Smooth muscle cell (in vitro differentiated cells): Measurements from ENCODE around the gene ESR1. TPM values are rescaled to one million over a fixed set of nuclear protein-coding genes. Genes with fewer than 3 reads are reported as not detected.

Experiments
- DNase-seq: peaks from one replicate; lab custom pipeline; 2025; ENCODE audit not compliant: unreplicated experiment; lab: John Stamatoyannopoulos, UW
- H2AFZ ChIP-seq: fragments of 200-600 bp; sonication (generic); 2 replicates; pipeline ENCODE4 v1.6.0; 2016; ENCODE audit warnings: antibody characterized with exemption, low read depth, mild to moderate bottlenecking
- H3F3A ChIP-seq: fragments of 200-600 bp; sonication (generic); 2 replicates; pipeline ENCODE4 v1.6.0; 2017; ENCODE audit warnings: antibody characterized with exemption, low read depth
- H3K27ac ChIP-seq: fragments of 200-600 bp; sonication (generic); 2 replicates; pipeline ENCODE4 v1.5.1; 2016; ENCODE audit warnings: low read depth, mild to moderate bottlenecking
- H3K27me3 ChIP-seq: fragments of 200-600 bp; sonication (generic); 2 replicates; pipeline ENCODE4 v1.6.1; 2016; ENCODE audit warnings: low read depth, mild to moderate bottlenecking
- H3K36me3 ChIP-seq: fragments of 200-600 bp; sonication (generic); 2 replicates; pipeline ENCODE4 v1.5.1; 2016; ENCODE audit warnings: low read depth
- H3K4me1 ChIP-seq: fragments of 200-600 bp; sonication (generic); 2 replicates; pipeline ENCODE4 v1.5.1; 2016; ENCODE audit warnings: low read depth
- H3K4me2 ChIP-seq: fragments of 200-600 bp; sonication (generic); 2 replicates; pipeline ENCODE4 v1.6.0; 2016; ENCODE audit warnings: mild to moderate bottlenecking
- H3K4me3 ChIP-seq: fragments of 200-600 bp; sonication (generic); 2 replicates; pipeline ENCODE4 v1.5.1; 2016; ENCODE audit warnings: mild to moderate bottlenecking
- H3K79me2 ChIP-seq: fragments of 200-600 bp; sonication (generic); 2 replicates; pipeline ENCODE4 v1.6.0; 2016; ENCODE audit warnings: low read depth, mild to moderate bottlenecking
- H3K9ac ChIP-seq: fragments of 200-600 bp; sonication (generic); 2 replicates; pipeline ENCODE4 v1.6.0; 2016; ENCODE audit warnings: low read depth
- H3K9me3 ChIP-seq: fragments of 200-600 bp; sonication (generic); replicated peaks from 2 replicates; pipeline ENCODE4 v1.5.1; 2016; ENCODE audit warnings: low read depth
- H4K20me1 ChIP-seq: fragments of 200-600 bp; sonication (generic); 2 replicates; pipeline ENCODE4 v1.6.0; 2016; ENCODE audit warnings: low read depth
- WGBS: methylation state at CpG from one replicate; pipeline ENCODE4 v1.1.7; 2016; ENCODE audit warnings: low lambda C conversion rate; 5-methylcytosine and 5-hydroxymethylcytosine counted together
- polyA plus RNA-seq: library from polyadenylated mRNA; unstranded; fragments of >200 nt; fragmentation: Nextera tagmentation; extraction: Ambion mirVana; gene quantifications from 2 replicates; pipeline ENCODE4 v1.2.1, GENCODE V29; 2016
- total RNA-seq: library from RNA; depleted of rRNA; stranded (reverse); fragments of >200 nt; gene quantifications from 2 replicates; pipeline ENCODE4 v1.2.3, GENCODE V29; 2014
- TF ChIP-seq, protein P1 (sequence below): fragments of 200-600 bp; sonication (generic); IDR thresholded peaks from 2 replicates; pipeline ENCODE4 v1.5.1; 2017; ENCODE audit warnings: borderline replicate concordance, mild to moderate bottlenecking, antibody characterized with exemption; ENCODE audit not compliant: insufficient read depth, poor library complexity, severe bottlenecking

Gene ESR1
- total and polyA plus RNA-seq, 2 experiments from 2014 or later, result 0.16 TPM; not detected in 1

DNA sequence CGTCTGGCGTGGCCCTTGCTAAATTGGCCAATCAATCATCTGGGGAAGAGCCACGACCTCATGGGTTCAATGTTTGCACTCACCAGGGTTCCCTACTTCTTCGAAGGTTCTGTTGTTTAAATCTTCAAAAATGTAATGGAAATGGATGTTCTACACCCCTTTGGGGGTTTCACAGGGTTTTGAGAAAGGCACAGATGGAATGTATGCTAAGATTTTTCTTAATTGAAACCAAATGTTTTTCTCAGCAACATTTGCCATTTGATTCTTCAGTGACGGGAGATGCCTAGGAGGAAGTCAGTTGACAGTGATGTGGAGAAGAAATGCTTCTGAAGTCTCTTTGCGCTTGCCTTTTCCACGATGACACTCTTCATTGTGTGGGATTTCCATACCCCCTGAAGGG is 312.3 kb downstream of the ESR1 start:
- Histone ChIP-seq H3K9ac (no peak overlapping the region), H2AFZ (no peak overlapping the region), H3K36me3 (no peaks in the 10 kb centered on the region), H3K4me1 (no peaks in the 10 kb centered on the region), H3F3A (no peaks in the 10 kb centered on the region), H3K27me3 (no peaks in the 10 kb centered on the region), H3K79me2 (no peaks in the 10 kb centered on the region), H3K4me2 (no peak overlapping the region), H3K4me3 (no peak overlapping the region), H3K27ac (no peak overlapping the region), H4K20me1 (no peaks in the 10 kb centered on the region), H3K9me3 (no peaks in the 10 kb centered on the region)
- 70% methylated on average over 7 of the region's 7 CpGs for WGBS
- TF ChIP-seq, protein P1, sequence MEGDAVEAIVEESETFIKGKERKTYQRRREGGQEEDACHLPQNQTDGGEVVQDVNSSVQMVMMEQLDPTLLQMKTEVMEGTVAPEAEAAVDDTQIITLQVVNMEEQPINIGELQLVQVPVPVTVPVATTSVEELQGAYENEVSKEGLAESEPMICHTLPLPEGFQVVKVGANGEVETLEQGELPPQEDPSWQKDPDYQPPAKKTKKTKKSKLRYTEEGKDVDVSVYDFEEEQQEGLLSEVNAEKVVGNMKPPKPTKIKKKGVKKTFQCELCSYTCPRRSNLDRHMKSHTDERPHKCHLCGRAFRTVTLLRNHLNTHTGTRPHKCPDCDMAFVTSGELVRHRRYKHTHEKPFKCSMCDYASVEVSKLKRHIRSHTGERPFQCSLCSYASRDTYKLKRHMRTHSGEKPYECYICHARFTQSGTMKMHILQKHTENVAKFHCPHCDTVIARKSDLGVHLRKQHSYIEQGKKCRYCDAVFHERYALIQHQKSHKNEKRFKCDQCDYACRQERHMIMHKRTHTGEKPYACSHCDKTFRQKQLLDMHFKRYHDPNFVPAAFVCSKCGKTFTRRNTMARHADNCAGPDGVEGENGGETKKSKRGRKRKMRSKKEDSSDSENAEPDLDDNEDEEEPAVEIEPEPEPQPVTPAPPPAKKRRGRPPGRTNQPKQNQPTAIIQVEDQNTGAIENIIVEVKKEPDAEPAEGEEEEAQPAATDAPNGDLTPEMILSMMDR, result no peak
- DNase-seq, result no peak

DNA sequence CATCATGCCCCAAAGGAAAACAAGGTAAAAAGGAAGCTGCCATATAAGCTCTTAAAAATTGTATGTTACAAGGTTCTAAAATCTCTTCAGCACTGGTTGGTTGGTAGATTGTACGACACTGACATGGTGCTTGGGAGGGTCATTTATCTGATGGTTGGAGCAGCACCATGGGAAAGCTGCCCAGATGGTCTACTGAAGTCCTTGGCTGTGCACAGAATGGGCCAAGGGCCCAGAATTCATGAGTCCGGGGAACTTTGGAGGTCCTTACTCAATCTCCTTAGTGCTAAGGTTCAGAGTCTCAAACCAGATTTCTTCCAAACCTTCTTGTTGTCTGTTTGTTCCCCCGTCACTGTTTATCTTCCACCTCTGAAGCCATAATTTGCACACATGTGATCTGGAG is 314.4 kb downstream of the ESR1 start:
- 82% methylated on average over 3 of the region's 3 CpGs for WGBS
- Histone ChIP-seq H3K27me3 (no peaks in the 10 kb centered on the region), H3F3A (no peaks in the 10 kb centered on the region), H3K4me1 (no peaks in the 10 kb centered on the region), H2AFZ (no peak overlapping the region), H3K9ac (no peak overlapping the region), H3K27ac (no peak overlapping the region), H3K4me2 (no peak overlapping the region), H3K9me3 (no peaks in the 10 kb centered on the region), H3K36me3 (no peaks in the 10 kb centered on the region), H3K79me2 (no peaks in the 10 kb centered on the region), H4K20me1 (no peaks in the 10 kb centered on the region), H3K4me3 (no peak overlapping the region)
- TF ChIP-seq, protein P1, result no peak
- no peak for DNase-seq

DNA sequence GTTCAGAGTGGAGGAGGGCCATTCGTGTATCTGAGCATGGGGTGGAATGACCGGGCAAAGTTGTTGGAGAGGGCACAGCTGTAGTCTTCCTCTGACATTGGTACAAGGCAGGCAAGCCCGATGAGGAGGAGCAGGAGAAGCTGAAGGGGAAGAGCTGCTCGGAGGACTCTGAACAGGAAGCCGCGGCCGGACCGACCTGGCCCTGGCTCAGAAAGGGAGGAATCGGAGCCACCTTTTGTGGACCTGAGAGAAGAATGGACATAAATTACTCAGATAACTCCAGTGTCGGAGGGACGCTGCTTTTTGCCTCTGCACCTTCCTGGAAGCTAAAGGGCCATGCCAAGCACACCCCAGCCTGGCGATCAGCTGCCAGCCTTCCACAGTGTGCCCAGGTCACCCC is 315.0 kb downstream of the ESR1 start:
- Histone ChIP-seq H3K4me1 (no peaks in the 10 kb centered on the region), H3K27me3 (no peaks in the 10 kb centered on the region), H3K9me3 (no peaks in the 10 kb centered on the region), H2AFZ (no peak overlapping the region), H3F3A (no peaks in the 10 kb centered on the region), H3K36me3 (no peaks in the 10 kb centered on the region), H3K4me2 (no peak overlapping the region), H3K9ac (no peak overlapping the region), H4K20me1 (no peaks in the 10 kb centered on the region), H3K4me3 (no peak overlapping the region), H3K79me2 (no peaks in the 10 kb centered on the region), H3K27ac (no peak overlapping the region)
- TF ChIP-seq, protein P1, result no peak
- DNase-seq, result no peak
- WGBS, result 97% methylated on average over 12 of the region's 12 CpGs

DNA sequence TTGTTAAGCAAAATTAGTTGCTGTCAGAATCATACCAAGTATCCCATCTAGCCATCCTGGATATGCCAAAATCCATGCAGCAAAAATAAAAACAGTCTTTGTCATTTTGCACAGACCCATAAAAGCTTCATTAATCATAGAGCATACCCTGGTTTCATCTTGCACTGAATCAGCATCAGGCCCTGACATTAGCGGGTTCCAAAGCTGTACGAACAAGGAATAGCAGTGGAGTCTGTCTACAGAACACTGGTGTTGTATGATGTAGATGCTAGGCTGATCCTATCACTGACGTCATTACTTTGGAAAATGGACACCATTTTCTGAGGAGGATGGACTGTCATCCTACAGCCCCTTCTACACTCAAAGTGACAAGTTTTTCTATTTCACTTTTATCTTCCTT is 315.6 kb downstream of the ESR1 start:
- DNase-seq, result no peak
- Histone ChIP-seq H3K9ac (no peak overlapping the region), H2AFZ (no peak overlapping the region), H3K4me1 (no peaks in the 10 kb centered on the region), H3K4me2 (no peak overlapping the region), H3K36me3 (no peaks in the 10 kb centered on the region), H3F3A (no peaks in the 10 kb centered on the region), H4K20me1 (no peaks in the 10 kb centered on the region), H3K27ac (no peak overlapping the region), H3K79me2 (no peaks in the 10 kb centered on the region), H3K4me3 (no peak overlapping the region), H3K27me3 (no peaks in the 10 kb centered on the region), H3K9me3 (no peaks in the 10 kb centered on the region)
- WGBS, result 94% methylated on average over 3 of the region's 3 CpGs
- TF ChIP-seq, protein P1, result no peak
